Fibroblast of lung (primary cell): Measurements from ENCODE around the gene CTDSPL. TPM values are rescaled to one million over a fixed set of nuclear protein-coding genes. Genes with fewer than 3 reads are reported as not detected.

Experiments
- DNase-seq, 2 donors: peaks; one replicate each; pipeline versions ENCODE4 v3.0.0 to v3.0.0-alpha.2; 2010; ENCODE audit warnings: low read depth in 2 of 2
- H2AFZ ChIP-seq: 2 replicates; pipeline ENCODE4 v1.5.1; 2012; ENCODE audit warnings: low read length, control low read depth, inconsistent platforms
- H3K27ac ChIP-seq: 2 replicates; pipeline ENCODE4 v1.5.1; 2011; ENCODE audit warnings: low read length, control low read depth; ENCODE audit not compliant: insufficient read depth
- H3K27me3 ChIP-seq: 2 replicates; pipeline ENCODE4 v1.5.1; 2011; ENCODE audit warnings: mild to moderate bottlenecking, low read length; ENCODE audit not compliant: control insufficient read depth, insufficient read depth
- H3K36me3 ChIP-seq: 2 replicates; pipeline ENCODE4 v1.5.1; 2011; ENCODE audit warnings: low read length; ENCODE audit not compliant: control insufficient read depth, insufficient read depth
- H3K4me1 ChIP-seq: 2 replicates; pipeline ENCODE4 v1.5.1; 2011; ENCODE audit warnings: low read length; ENCODE audit not compliant: control insufficient read depth, insufficient read depth; ENCODE audit errors: extremely low read depth
- H3K4me2 ChIP-seq: 2 replicates; pipeline ENCODE4 v1.5.1; 2011; ENCODE audit warnings: low read length, control low read depth; ENCODE audit not compliant: insufficient read depth; ENCODE audit errors: extremely low read depth
- H3K4me3 ChIP-seq, 4 experiments: fragments of 200-600 bp in 1 of 4; sonication (generic) in 1 of 4; replicated peaks in 1 of 4; 2 replicates each; pipeline ENCODE4 v1.5.1; 2011 to 2016; ENCODE audit warnings: low read length in 4 of 4, low read depth in 3 of 4, mild to moderate bottlenecking in 3 of 4, control low read depth in 2 of 4, inconsistent platforms in 1 of 4, mixed read lengths in 1 of 4; ENCODE audit not compliant: insufficient read depth in 1 of 4; ENCODE audit errors: control extremely low read depth in 1 of 4
- H3K79me2 ChIP-seq: 2 replicates; pipeline ENCODE4 v1.5.1; 2012; ENCODE audit warnings: mild to moderate bottlenecking, low read length, inconsistent platforms; ENCODE audit not compliant: control insufficient read depth, insufficient read depth
- H3K9ac ChIP-seq: 2 replicates; pipeline ENCODE4 v1.5.1; 2011; ENCODE audit warnings: mild to moderate bottlenecking, low read length, control low read depth; ENCODE audit not compliant: insufficient read depth
- H3K9me3 ChIP-seq: 2 replicates; pipeline ENCODE4 v1.5.1; 2012; ENCODE audit warnings: low read depth, low read length; ENCODE audit not compliant: control insufficient read depth, insufficient read depth
- H4K20me1 ChIP-seq: 2 replicates; pipeline ENCODE4 v1.5.1; 2011; ENCODE audit warnings: low read length; ENCODE audit not compliant: control insufficient read depth, insufficient read depth; ENCODE audit errors: extremely low read depth
- EZH2 ChIP-seq: IDR thresholded peaks from 2 replicates; pipeline ENCODE4 v1.5.1; 2012; ENCODE audit warnings: low read length, control low read depth, mild to moderate bottlenecking; ENCODE audit errors: missing control alignments
- polyA plus RNA-seq, 2 donors: library from polyadenylated mRNA; depleted of rRNA in 1 of 2; stranded (reverse) in 1 of 2; unstranded in 1 of 2; fragments of >200 nt; gene quantifications; 2 replicates each; pipeline ENCODE4 v1.2.1, GENCODE V29; 2011 to 2012; ENCODE audit warnings: missing spikeins in 1 of 2
- total RNA-seq: library from RNA; depleted of rRNA; stranded (reverse); fragments of >200 nt; gene quantifications from 2 replicates; pipeline ENCODE4 v1.2.1, GENCODE V29; 2014
- TF ChIP-seq, protein P1 (sequence below), 2 donors: IDR thresholded peaks in 1 of 2; conservative IDR thresholded peaks in 1 of 2; 1 replicate in 1 of 2; 2 replicates in 1 of 2; pipeline ENCODE4 v1.5.1; 2011 to 2012; ENCODE audit warnings: low read length in 2 of 2, control low read depth in 1 of 2, inconsistent platforms in 1 of 2, low read depth in 1 of 2, mild to moderate bottlenecking in 1 of 2

CTDSPL gene
- total and polyA plus RNA-seq, 2 donors (not counting 1 experiment from before 2014, with no cell fraction given), result 34.0 to 51.5 TPM

DNA sequence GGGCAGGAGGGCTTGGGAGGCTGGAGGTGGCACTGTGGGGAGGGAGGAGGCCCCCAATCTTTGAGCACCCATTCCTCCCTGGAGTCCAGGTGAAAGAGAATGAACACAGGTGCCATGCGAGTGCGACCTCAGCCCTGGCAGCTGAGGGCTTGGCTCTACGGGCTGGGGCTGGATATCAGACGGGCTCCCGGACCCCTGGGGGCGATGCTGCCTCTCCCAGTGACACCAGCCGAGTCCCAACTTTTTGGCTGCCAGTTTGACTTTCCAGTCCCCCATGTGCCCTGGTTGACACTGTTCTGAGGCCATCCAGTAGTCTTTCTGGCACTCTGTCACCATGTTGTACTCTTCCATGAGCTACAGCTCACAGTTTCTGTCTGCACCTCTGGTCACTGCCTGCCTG is 130.1 kb downstream of the CTDSPL start:
- Histone ChIP-seq H3K79me2 (no peaks in the 10 kb centered on the region), H3K4me1 (peaks cover 2% of the 10 kb centered on the region), H3K4me3 (no peak overlapping the region), H3K36me3 (no peaks in the 10 kb centered on the region), H3K27me3 (no peaks in the 10 kb centered on the region), H3K9ac (no peak overlapping the region), H3K27ac (no peak overlapping the region), H2AFZ (no peak overlapping the region), H4K20me1 (no peaks in the 10 kb centered on the region), H3K9me3 (no peaks in the 10 kb centered on the region), H3K4me2 (no peak overlapping the region)
- no peak for DNase-seq
- TF ChIP-seq EZH2, result no peak
- TF ChIP-seq, protein P1, sequence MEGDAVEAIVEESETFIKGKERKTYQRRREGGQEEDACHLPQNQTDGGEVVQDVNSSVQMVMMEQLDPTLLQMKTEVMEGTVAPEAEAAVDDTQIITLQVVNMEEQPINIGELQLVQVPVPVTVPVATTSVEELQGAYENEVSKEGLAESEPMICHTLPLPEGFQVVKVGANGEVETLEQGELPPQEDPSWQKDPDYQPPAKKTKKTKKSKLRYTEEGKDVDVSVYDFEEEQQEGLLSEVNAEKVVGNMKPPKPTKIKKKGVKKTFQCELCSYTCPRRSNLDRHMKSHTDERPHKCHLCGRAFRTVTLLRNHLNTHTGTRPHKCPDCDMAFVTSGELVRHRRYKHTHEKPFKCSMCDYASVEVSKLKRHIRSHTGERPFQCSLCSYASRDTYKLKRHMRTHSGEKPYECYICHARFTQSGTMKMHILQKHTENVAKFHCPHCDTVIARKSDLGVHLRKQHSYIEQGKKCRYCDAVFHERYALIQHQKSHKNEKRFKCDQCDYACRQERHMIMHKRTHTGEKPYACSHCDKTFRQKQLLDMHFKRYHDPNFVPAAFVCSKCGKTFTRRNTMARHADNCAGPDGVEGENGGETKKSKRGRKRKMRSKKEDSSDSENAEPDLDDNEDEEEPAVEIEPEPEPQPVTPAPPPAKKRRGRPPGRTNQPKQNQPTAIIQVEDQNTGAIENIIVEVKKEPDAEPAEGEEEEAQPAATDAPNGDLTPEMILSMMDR (conservative IDR thresholded peaks at IDR 0.05 in 1 of 2, IDR thresholded peaks at IDR 0.05 in 1 of 2; ENCODE audit: low read depth in 1 of 2, low read length in 2 of 2), result no peak

DNA sequence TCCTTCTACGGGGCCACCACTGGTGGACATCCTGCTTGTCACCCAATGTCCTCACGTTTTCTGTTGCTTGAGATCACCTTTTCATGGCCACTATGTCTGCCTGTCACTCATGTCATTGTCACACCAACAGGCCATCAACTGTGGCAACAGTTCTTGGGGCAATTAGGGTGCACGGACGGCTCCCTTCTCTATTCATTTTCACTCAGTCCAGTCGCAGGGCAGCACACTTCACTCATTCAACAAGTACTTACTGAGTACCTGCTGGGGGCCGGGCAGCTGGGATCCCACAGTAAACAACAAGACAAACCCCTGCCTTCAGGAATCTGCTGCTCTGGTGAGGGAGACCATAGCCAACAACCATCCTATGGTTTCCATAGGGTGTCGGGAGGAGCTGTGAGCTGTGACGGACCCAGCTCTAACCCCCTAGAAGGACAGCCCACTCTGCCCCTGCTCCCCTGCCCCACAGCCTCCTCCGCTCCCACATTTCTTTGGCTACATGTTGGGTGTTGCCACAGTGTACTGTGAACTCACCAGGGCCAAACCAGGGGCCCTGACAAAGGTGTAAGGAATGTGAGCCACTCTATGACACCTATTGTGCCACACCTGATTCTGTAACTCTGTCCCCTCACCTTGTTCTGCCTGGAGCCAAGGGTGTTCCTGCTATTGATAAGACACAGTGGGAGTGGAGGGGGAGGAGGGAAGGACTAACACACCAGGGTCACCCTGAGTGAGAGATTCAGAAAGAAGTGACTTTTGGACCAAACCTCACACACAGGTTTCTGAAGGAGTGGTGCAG is 130.8 kb downstream of the CTDSPL start:
- no peaks in the 10 kb centered on the region for H3K9me3 ChIP-seq
- H3K4me3 ChIP-seq, result no peak overlapping the region
- DNase-seq, result no peak
- H3K27me3 ChIP-seq, result no peaks in the 10 kb centered on the region
- H3K79me2 ChIP-seq, result no peaks in the 10 kb centered on the region
- H3K4me2 ChIP-seq, result no peak overlapping the region
- no peaks in the 10 kb centered on the region for H3K36me3 ChIP-seq
- peaks cover 2% of the 10 kb centered on the region for H3K4me1 ChIP-seq
- H3K27ac ChIP-seq, result no peak overlapping the region
- no peaks in the 10 kb centered on the region for H4K20me1 ChIP-seq
- H2AFZ ChIP-seq, result no peak overlapping the region
- TF ChIP-seq, protein P1 (conservative IDR thresholded peaks at IDR 0.05 in 1 of 2, IDR thresholded peaks at IDR 0.05 in 1 of 2; ENCODE audit: low read depth in 1 of 2, low read length in 2 of 2), result no peak
- TF ChIP-seq EZH2, result no peak
- no peak overlapping the region for H3K9ac ChIP-seq

DNA sequence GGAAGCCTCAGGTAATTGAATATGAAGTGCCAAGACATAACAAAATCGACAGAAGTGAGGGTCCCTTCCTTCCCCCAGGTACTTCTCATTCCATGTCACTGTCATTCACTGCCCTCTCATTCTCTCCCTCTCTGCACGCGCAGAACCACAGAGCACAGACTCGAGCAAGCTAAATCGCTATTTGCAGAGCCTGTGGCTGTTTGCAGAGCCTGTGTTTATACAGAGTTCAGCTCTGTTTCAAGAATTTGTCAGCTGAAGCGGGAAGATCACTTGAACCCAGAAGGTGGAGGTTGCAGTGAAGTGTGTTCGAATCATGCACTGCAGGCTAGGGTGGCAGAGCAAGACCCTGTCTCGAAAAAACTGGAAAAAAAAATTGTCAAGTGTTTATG is 131.4 kb downstream of the CTDSPL start:
- H3K9me3 ChIP-seq, result no peaks in the 10 kb centered on the region
- TF ChIP-seq, protein P1 (conservative IDR thresholded peaks at IDR 0.05 in 1 of 2, IDR thresholded peaks at IDR 0.05 in 1 of 2; ENCODE audit: low read depth in 1 of 2, low read length in 2 of 2), result no peak
- TF ChIP-seq EZH2, result no peak
- H3K4me1 ChIP-seq, result peaks cover 3% of the 10 kb centered on the region
- no peak overlapping the region for H3K9ac ChIP-seq
- H3K27me3 ChIP-seq, result no peaks in the 10 kb centered on the region
- H3K4me3 ChIP-seq, result no peak overlapping the region
- H3K27ac ChIP-seq, result no peak overlapping the region
- H4K20me1 ChIP-seq, result no peaks in the 10 kb centered on the region
- no peak overlapping the region for H3K4me2 ChIP-seq
- H2AFZ ChIP-seq, result no peak overlapping the region
- H3K36me3 ChIP-seq, result no peaks in the 10 kb centered on the region
- no peaks in the 10 kb centered on the region for H3K79me2 ChIP-seq
- no peak for DNase-seq
